GM13977 (cell line): ENCODE measurements around the gene FBXO31.

Experiments
- DNase-seq: peaks from one replicate; pipeline ENCODE4 v3.0.0; 2012; ENCODE audit warnings: low spot score
- CTCF ChIP-seq: IDR thresholded peaks from 2 replicates; pipeline ENCODE4 v1.5.1; 2012; ENCODE audit warnings: mild to moderate bottlenecking, control low read depth; ENCODE audit not compliant: insufficient read depth; ENCODE audit errors: extremely low read depth, missing control alignments
- in situ Hi-C: fragments of 300-500 bp; cut with MboI; formaldehyde crosslinking; loops from one replicate; pipeline ENCODE4 v1.12.0; 2022; ENCODE audit warnings: low sequenced_read_pairs, low pct_unique_long_range_greater_than_20kb, mixed read lengths, inconsistent platforms; ENCODE audit not compliant: unreplicated experiment

The FBXO31 gene

GRCh38 chr16:87353613-87354012, 30.0 kb downstream of the FBXO31 start:
- TF ChIP-seq CTCF = no peak

GRCh38 chr16:87352818-87353217, 30.8 kb downstream of the FBXO31 start:
- DNase-seq = no peak
- TF ChIP-seq CTCF = no peak
- in situ Hi-C loops = no loop called here

More at GRCh38 chr16:87353613-87354012, 30.0 kb downstream of the FBXO31 start:
- no peak for DNase-seq
- in situ Hi-C loops = no loop called here

- in situ Hi-C loops = no loop called here
- TF ChIP-seq CTCF = no peak
- no peak for DNase-seq
Measured at GRCh38 chr16:87351320-87351698, 32.3 kb downstream of the FBXO31 start.

- in situ Hi-C loops = no loop called here
- no peak for DNase-seq
- no peak for TF ChIP-seq CTCF
Measured at GRCh38 chr16:87350681-87351319, 32.8 kb downstream of the FBXO31 start.

- no peak for DNase-seq
- no peak for TF ChIP-seq CTCF
- in situ Hi-C loops = no loop called here
Measured at GRCh38 chr16:87350031-87350430, 33.5 kb downstream of the FBXO31 start.

GRCh38 chr16:87348616-87349157, 34.9 kb downstream of the FBXO31 start:
- no peak for TF ChIP-seq CTCF
- in situ Hi-C loops = no loop called here
- DNase-seq = no peak
